BE2C (cell line): Measurements from ENCODE around the gene PIM3.

Experiments used
- DNase-seq: peaks from one replicate; pipeline ENCODE4 v3.0.0-alpha.2; 2020
- H3K27me3 ChIP-seq: fragments of 250-450 bp; sonication (Bioruptor Pico); 2 replicates; pipeline ENCODE4 v1.5.1; 2020; ENCODE audit warnings: mild to moderate bottlenecking
- H3K36me3 ChIP-seq: fragments of 250-450 bp; sonication (Bioruptor Pico); 2 replicates; pipeline ENCODE4 v1.5.1; 2020; ENCODE audit warnings: mild to moderate bottlenecking
- H3K4me1 ChIP-seq: fragments of 250-450 bp; sonication (Bioruptor Pico); 2 replicates; pipeline ENCODE4 v1.5.1; 2020
- H3K4me3 ChIP-seq: 2 replicates; pipeline ENCODE4 v1.5.1; 2011; ENCODE audit warnings: low read depth, low read length
- H3K9me3 ChIP-seq: fragments of 250-450 bp; sonication (Bioruptor Pico); 2 replicates; pipeline ENCODE4 v1.5.1; 2020
- TF ChIP-seq, protein P1 (sequence below): IDR thresholded peaks from 2 replicates; pipeline ENCODE4 v1.5.1; 2012; ENCODE audit warnings: mild to moderate bottlenecking, low read depth, low read length

Gene PIM3

DNA sequence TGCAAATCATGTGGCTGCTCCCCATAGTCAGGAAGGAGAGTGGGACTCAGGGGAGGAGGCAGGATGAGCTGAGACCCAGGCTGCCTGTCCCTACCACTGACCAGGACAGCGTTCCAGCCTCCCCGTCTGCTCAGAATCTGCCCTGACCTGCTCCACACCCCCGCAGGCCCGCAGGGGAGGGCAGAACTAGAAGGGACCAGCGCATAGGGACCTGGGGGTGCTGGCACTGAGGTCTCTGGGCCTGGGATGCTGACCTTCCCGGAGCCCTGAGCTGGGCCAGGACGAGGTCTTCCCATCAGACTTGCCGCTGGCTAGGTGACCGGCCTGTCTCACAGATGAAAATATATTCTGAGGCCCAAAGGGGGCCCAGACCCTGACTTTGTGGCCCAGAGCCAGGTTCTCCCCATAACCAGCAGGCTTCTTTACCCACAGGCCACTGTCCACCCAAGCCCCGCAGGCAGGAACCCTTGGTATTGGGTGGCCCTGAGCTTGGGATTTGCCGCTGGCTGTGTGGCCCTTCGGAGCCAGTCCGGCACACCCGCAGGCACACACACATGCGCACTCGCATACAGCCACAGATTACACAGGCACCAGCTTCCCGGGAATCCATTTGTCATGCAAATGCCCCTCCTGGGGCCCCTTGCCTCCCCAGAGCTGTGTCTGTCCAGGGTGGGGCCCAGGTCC, 13.8 kb upstream of the PIM3 start:
- no peak for DNase-seq
- no peak overlapping the region for H3K4me3 ChIP-seq

DNA sequence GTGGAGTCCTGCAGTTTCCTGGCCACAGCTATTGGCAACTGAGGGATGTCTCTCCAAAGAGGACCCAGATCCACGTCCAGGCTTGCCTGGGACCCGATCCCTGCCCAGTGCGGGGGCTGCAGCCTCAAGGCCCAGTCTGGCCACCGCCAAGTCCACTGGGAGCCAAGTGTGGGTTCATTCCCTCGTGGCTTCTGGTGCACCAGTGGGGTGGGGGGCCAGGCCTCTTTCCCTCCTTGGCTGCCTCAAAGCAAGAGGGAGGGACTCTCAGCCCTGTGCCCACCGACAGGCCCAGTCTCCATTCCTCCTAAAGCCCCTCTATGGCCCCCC, 13.3 kb upstream of the PIM3 start:
- no peak for DNase-seq
- Histone ChIP-seq H3K27me3 (no peaks in the 10 kb centered on the region), H3K9me3 (no peaks in the 10 kb centered on the region), H3K4me1 (peaks cover 11% of the 10 kb centered on the region), H3K4me3 (no peak overlapping the region), H3K36me3 (no peaks in the 10 kb centered on the region)
- TF ChIP-seq, protein P1, sequence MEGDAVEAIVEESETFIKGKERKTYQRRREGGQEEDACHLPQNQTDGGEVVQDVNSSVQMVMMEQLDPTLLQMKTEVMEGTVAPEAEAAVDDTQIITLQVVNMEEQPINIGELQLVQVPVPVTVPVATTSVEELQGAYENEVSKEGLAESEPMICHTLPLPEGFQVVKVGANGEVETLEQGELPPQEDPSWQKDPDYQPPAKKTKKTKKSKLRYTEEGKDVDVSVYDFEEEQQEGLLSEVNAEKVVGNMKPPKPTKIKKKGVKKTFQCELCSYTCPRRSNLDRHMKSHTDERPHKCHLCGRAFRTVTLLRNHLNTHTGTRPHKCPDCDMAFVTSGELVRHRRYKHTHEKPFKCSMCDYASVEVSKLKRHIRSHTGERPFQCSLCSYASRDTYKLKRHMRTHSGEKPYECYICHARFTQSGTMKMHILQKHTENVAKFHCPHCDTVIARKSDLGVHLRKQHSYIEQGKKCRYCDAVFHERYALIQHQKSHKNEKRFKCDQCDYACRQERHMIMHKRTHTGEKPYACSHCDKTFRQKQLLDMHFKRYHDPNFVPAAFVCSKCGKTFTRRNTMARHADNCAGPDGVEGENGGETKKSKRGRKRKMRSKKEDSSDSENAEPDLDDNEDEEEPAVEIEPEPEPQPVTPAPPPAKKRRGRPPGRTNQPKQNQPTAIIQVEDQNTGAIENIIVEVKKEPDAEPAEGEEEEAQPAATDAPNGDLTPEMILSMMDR = no peak

More for the DNA sequence above, 13.8 kb upstream of the PIM3 start:
- TF ChIP-seq, protein P1 = no peak
- no peaks in the 10 kb centered on the region for H3K36me3 ChIP-seq
- no peaks in the 10 kb centered on the region for H3K9me3 ChIP-seq
- H3K4me1 ChIP-seq = peaks cover 11% of the 10 kb centered on the region
- H3K27me3 ChIP-seq = no peaks in the 10 kb centered on the region

DNA sequence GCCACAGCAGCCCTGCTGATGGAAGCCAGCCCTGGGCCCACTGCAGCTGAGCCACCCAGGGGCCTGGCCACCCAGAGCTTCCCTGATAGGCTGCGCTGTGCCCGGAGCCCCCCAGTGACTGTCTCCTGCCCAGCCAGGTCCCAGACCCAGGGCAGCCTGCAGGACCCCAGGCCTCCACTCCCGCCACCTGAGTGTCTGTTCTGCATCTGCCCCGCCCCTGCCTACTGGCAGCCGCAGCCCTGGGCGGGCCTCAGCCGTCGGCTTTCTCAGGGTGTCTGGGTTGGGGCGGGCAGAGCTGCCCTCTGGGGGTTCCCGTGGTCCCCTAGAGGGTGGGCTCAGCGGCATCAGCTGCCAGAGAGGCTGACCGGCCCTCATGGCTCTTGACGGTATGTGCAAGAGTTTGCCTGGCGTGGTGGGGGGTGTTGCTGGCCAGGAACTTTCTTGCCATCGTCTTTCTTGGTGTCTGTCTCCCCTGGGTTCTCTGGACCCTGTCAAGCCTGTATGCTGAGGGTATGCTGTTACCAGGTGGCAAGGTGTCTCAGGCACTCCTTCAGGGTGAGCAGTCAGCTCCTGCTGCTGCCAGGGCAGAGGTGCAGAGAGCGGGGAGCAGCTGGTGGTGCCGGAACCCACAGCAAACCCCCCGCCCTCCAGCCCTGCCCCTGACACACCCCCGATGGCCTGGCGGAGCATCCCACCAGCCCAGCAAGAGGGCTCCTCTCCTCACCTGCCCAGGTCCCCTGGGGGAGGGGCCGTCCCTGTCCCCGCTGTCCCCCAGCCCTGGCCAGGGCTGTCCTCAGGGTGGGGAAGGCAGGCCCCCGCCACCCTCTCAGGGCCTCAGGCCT, 12.2 kb upstream of the PIM3 start:
- no peak for DNase-seq
- no peaks in the 10 kb centered on the region for H3K9me3 ChIP-seq
- H3K36me3 ChIP-seq = no peaks in the 10 kb centered on the region
- peaks cover 11% of the 10 kb centered on the region for H3K4me1 ChIP-seq
- no peak overlapping the region for H3K4me3 ChIP-seq
- TF ChIP-seq, protein P1 = no peak
- no peaks in the 10 kb centered on the region for H3K27me3 ChIP-seq

DNA sequence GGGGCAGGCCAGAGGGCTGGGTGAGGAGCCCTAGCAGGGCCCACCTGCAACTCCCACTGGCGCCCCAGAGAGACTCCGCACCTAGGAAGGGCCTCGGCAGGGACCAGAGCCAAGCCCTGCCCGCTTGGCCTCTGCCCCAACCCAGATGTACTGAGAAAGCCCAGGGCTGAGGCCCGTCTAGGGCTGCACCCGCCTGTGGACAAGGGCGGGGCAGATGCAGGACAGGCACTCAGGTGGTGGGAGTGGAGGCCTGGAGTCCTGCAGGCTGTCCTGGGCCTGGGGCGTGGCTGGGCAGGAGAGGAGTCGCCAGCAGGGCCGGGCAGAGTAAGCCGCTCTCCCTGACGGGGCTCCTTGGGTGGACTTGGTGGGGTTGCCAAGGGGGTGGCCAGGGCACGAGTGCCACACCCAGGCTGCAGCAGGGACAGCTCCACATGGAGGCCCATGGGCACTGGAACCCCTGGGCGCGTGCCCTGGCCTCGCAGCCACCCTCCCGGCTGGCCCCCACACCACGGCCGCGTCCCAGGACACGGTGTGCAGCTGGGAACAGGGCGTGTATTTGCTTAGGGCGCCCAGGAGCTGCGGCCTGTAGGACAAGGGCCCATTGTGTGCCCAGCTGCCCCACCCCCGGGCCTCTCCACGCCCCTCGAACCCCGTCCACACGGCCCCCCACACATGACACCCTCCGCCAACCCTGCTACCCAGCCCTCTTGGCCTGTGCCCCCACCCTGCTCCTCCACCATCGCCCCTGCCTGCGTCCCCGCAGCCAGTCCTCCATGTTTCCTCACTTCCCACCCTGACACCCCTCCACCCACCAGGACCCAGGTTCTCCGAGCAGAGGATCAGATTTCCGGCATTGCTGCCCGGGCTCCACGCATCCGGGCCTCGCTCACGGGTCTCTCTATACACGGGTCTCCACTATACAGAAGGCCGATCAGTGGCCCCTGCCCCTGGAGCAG, 11.3 kb upstream of the PIM3 start:
- Histone ChIP-seq H3K4me1 (peaks cover 11% of the 10 kb centered on the region), H3K4me3 (no peak overlapping the region), H3K27me3 (no peaks in the 10 kb centered on the region), H3K36me3 (no peaks in the 10 kb centered on the region), H3K9me3 (no peaks in the 10 kb centered on the region)
- no peak for DNase-seq
- TF ChIP-seq, protein P1 = no peak

DNA sequence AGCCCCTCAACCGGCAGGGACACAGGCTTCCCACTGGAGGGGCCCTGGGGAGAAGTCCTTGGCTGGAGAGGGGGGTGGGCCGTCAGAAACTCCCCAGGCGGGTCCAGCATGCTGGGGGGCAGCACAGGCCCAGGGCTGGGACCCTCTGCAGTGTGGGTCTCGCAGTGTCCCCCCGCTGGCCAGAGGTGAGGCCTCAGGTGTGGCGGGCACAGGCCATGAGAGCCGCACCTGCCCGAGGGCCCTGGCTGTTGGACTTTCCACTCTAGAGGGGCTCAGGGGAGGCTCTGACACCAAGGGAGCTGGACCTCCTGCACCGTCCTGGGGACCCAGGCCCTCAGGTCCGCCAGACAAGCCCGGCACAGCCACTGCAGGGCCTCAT, 10.7 kb upstream of the PIM3 start:
- Histone ChIP-seq H3K36me3 (no peaks in the 10 kb centered on the region), H3K9me3 (no peaks in the 10 kb centered on the region), H3K4me1 (peaks cover 11% of the 10 kb centered on the region), H3K27me3 (no peaks in the 10 kb centered on the region), H3K4me3 (no peak overlapping the region)
- no peak for DNase-seq
- TF ChIP-seq, protein P1 = no peak
